PC-9 (cell line): ENCODE data around the gene TUBD1.

Experiments used
- CTCF ChIP-seq: fragments of 200-600 bp; sonication (generic); conservative IDR thresholded peaks from 2 replicates; pipeline ENCODE4 v1.6.1; 2017; ENCODE audit warnings: mixed run types, antibody characterized with exemption, mild to moderate bottlenecking, moderate library complexity
- EZH2 ChIP-seq: fragments of 200-600 bp; sonication (generic); IDR thresholded peaks from 2 replicates; pipeline ENCODE4 v1.8.0; 2017; ENCODE audit warnings: antibody characterized with exemption, low read depth

DNA sequence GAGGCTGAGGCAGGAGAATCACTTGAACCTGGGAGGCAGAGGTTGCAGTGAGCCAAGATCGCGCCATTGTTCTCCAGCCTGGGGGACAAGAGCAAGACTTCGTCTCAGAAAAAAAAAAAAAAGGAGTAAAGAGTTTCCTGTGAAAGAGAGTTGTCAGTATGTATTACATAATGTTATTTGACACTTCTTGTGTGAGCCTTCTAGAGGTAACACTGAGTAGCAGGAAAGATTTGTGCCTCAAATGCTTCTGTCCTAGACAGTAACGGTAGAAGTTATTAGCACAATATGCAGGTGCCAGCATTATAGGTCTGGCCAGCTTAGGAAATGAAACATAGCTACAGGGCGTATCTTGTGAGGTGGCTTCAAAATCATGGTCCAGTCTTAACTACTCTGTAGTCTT, 6.4 kb upstream of the TUBD1 start:
- no peak for TF ChIP-seq CTCF
- TF ChIP-seq EZH2: no peak
